Astrocyte of the spinal cord (primary cell): ENCODE data around the gene ARHGAP18.

Experiments
- DNase-seq: peaks from one replicate; pipeline ENCODE4 v3.0.0; 2011; ENCODE audit warnings: low read depth, low spot score
- H3K4me3 ChIP-seq: 2 replicates; pipeline ENCODE4 v1.5.1; 2011; ENCODE audit warnings: low read depth, mild to moderate bottlenecking, low read length, moderate library complexity
- in situ Hi-C: cut with HindIII; loops from 2 replicates; pipeline ENCODE4 v1.10.0; 2017; ENCODE audit warnings: low sequenced_read_pairs
- TF ChIP-seq, protein P1 (sequence below): IDR thresholded peaks from 2 replicates; pipeline ENCODE4 v1.5.1; 2012; ENCODE audit warnings: low read depth, mild to moderate bottlenecking, low read length, inconsistent platforms

ARHGAP18 gene

DNA sequence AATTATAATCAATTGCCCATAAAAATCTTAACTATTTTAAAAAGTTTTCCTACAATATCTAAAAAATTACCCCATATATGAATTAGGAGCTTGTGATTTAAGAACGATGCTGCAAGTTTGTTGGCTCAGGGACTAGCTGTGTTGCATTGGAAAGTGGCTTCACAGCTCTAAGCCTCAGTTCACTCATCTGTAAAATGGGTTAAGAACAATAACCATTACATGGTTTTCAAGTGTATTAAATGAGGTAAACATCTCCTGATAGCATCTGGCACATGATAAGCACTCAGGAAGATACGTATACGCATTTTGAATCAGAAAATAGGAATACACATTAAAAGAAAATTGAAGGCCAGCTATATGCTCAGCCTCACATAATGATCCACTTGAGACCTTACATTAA, 76.4 kb downstream of the ARHGAP18 start:
- DNase-seq: no peak
- in situ Hi-C loops: no loop called here
- TF ChIP-seq, protein P1, sequence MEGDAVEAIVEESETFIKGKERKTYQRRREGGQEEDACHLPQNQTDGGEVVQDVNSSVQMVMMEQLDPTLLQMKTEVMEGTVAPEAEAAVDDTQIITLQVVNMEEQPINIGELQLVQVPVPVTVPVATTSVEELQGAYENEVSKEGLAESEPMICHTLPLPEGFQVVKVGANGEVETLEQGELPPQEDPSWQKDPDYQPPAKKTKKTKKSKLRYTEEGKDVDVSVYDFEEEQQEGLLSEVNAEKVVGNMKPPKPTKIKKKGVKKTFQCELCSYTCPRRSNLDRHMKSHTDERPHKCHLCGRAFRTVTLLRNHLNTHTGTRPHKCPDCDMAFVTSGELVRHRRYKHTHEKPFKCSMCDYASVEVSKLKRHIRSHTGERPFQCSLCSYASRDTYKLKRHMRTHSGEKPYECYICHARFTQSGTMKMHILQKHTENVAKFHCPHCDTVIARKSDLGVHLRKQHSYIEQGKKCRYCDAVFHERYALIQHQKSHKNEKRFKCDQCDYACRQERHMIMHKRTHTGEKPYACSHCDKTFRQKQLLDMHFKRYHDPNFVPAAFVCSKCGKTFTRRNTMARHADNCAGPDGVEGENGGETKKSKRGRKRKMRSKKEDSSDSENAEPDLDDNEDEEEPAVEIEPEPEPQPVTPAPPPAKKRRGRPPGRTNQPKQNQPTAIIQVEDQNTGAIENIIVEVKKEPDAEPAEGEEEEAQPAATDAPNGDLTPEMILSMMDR: no peak
- H3K4me3 ChIP-seq: no peak overlapping the region

DNA sequence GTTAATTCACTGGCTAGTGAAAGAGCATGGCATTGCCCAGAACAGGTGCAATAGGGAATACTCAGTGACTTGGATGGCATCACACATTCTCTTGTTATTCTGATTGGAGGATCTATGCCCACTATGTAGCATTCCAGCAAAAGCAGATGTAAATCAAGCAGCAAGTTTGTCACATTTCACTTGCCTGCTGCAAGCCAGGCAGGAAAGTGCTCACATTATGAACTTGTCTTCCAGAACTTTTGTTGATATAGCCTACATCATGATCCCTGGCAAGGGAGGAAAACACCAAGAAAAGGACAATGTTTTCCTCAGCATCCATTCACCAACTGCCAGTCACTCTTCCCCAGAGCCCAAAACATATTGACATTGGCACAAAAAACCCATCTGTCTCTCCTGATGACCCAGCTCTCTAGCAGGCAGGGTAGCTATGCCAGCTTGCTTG, 77.8 kb downstream of the ARHGAP18 start:
- TF ChIP-seq, protein P1: no peak
- H3K4me3 ChIP-seq: no peak overlapping the region
- no peak for DNase-seq
- in situ Hi-C loops: no loop called here

DNA sequence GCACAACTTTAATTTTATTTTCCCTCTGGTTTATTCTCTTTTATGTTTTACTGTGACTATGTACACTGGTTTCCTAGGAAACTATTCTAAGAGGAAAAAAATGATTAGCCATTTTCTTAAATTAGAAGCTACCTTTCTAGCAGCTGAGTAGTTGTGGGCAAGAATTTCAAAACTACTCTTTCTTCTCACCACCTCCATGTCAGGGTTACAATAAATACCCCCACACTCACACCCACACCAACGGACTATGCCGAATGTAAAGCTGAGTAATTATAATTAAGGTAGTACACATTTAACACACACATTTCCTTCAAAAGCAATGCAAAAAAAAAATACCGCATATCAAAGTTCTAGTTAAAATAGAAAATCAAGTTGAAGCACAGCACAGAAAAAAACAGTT, 78.9 kb downstream of the ARHGAP18 start:
- no peak for DNase-seq
- TF ChIP-seq, protein P1: no peak
- H3K4me3 ChIP-seq: no peak overlapping the region
- in situ Hi-C loops: no loop called here

DNA sequence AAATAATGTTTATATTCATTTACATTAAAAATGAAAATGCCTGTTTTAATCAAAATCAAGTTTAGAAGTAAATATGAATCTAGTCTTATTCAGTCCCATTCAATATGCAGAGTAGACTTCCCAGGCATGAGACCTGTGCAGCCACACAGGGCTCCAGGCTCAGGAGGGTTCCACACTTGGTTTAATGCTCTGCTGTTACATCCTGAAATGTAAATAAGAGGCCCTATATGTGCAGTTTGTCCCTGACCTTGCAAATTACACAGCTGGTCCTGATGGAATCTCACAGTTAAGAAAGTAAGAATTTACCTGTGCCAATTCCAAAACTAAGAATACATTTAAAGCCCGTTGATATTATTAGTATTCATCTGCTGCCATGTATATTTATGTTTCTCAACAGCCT, 79.4 kb downstream of the ARHGAP18 start:
- in situ Hi-C loops: no loop called here
- no peak for DNase-seq
- TF ChIP-seq, protein P1: no peak
- H3K4me3 ChIP-seq: no peak overlapping the region

DNA sequence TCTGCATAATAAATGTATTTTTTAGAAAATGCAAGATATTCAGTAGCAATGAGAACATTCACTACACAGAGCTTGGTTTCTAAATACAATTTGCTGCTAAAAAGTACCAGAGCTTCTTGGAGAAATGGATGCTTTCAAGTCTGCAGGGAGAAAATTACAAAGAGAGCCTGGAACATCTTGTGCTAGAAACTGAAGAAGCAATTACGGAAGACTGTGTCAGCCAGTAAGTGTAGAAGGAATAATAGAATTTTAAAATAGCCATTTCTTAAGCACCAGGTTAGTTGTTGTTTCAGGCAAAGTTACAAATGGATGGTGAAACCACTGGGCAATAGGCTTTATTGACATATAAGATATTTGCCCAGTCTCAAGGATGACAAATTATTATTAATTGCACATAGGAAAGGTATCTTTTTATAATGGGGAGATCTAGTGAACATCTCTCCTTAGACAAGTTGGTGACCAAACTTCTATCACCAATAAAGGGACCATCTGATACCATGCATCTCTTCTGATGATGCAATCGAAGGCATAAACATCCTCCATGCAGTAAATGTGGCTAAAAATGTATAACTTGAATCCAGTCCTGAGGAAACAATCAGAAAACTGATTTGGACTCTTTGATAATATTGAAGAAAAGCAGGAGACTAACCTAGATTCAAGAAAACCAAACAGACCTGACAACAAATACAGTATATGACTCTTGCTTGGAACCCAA, 81.7 kb downstream of the ARHGAP18 start:
- DNase-seq: no peak
- in situ Hi-C loops: no loop called here
- TF ChIP-seq, protein P1: no peak
- no peak overlapping the region for H3K4me3 ChIP-seq

DNA sequence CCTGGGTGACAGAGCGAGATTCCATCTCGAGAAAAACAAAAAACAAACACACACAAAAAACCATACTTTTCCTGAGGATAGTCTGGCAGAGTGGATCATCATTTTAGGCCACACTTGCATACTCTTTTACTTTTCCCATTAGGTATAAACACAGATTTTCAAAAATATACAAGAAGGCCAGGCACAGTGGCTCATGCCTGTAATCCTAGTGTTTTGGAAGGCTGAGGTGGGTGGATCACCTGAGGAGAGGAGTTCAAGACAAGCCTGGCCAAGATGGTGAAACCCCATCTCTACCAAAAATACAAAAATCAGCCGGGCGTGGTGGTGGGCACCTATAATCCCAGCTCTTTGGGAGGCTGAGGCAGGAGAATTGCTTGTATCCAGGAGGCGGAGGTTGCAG, 85.5 kb downstream of the ARHGAP18 start:
- in situ Hi-C loops: no loop called here
- TF ChIP-seq, protein P1: no peak

More for the DNA sequence above, 85.5 kb downstream of the ARHGAP18 start:
- H3K4me3 ChIP-seq: no peak overlapping the region
- DNase-seq: no peak
